Hematopoietic multipotent progenitor cell treated with erythropoietin and hydrocortisone succinate and interleukin-3 and kit ligand, for 8 days (in vitro differentiated cells): Measurements from ENCODE around the gene GALNT2.
A peak's percentile ranks its signal among the peaks of the same experiment; 100 is the strongest.

Experiments used
- DNase-seq: peaks from one replicate; pipeline ENCODE4 v3.0.0-alpha.2; 2015

The GALNT2 gene

DNA sequence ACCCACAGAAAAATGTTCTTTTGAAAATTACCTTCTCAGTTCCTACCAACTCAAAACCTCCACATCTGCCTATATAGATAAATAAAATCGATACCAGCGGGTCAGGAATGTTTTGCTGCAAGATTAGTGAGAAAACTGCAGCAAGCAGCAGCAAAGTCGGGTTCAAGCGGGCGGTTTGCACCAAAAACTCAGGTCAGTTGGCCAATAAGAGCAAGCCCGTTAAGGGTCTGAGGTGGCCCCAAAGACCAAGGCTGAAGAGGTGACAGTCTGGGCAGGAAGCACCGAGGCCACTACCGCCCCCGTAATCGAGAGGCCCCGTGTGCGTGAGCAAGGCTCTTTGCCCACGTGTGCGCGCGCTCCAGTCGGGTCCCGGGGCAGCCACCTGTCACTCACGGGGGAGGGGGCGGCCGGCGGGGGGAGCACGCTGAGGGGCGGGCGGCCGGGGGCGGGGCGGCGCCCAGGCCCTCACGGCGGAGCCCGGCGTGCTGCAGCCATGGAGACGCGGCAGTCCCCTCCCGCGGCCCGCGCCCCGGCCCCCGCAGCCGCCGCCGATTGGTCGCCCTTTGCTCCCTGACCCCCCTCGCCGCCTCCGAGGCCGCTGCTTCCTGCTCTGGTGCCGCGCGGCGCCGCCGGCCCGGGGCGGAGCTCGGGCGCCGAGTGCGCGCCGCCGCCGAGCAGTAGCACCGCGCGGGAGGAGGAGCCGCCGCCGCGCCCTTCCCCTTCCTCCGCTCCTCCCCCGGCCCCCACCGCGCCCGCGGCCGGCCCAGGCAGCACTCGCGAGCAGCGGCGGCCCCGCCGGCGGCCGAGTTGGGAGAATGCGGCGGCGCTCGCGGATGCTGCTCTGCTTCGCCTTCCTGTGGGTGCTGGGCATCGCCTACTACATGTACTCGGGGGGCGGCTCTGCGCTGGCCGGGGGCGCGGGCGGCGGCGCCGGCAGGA, at the start of gene GALNT2:
Gene GALNT2 (plus strand): TSS at position 773 of the 939 bp plus-strand sequence. CDS start 43 bp downstream, at position 816.
- peak; percentile 91 for DNase-seq

- DNase-seq: no peak
These were observed 46.6 kb upstream of the GALNT2 start for GRCh38 chr1:230020451-230020850.

- no peak for DNase-seq
These were observed 44.2 kb upstream of the GALNT2 start for GRCh38 chr1:230022666-230023380.

- no peak for DNase-seq
These were observed 41.4 kb upstream of the GALNT2 start for GRCh38 chr1:230025686-230026085.

DNA sequence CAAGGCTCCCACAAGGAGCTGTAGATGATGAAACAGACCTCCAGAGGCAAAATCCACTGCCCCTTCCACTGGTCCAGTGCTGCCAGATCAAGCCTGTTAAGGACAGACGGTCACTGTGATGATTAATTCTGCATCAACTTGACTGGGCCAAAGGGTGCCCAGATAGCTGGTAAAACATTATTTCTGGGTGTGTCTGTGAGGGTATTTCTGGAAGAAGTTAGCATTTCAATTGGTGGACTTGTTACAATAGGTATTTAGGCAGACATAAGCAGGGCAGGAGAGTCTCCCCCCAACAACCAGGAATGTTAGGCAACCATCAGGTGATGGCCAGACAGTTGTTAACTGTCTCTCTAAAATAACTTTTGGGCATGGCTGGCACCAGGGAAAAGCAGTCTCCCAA, 40.9 kb upstream of the GALNT2 start:
- DNase-seq: no peak

DNA sequence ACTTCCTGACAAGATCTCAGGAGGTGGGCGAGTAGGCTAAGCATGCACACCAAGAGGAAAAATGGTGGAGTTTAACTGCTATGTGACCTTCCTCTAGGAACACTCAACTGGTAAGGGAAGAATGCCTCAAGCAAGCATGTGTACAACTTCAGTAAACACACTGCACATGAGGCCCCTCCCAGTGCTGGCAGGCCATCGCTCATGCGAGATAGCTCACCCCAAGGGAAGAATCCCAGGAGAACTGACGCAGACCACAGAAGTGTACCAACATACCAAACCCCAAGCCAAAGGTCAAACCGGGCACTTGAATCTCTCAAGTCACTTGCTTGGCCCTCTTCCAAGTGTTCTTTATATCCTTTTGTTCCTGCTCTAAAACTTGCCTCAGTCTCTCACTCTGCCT, 40.5 kb upstream of the GALNT2 start:
- no peak for DNase-seq

- DNase-seq: no peak
These were observed 38.3 kb upstream of the GALNT2 start for GRCh38 chr1:230028602-230029223.

DNA sequence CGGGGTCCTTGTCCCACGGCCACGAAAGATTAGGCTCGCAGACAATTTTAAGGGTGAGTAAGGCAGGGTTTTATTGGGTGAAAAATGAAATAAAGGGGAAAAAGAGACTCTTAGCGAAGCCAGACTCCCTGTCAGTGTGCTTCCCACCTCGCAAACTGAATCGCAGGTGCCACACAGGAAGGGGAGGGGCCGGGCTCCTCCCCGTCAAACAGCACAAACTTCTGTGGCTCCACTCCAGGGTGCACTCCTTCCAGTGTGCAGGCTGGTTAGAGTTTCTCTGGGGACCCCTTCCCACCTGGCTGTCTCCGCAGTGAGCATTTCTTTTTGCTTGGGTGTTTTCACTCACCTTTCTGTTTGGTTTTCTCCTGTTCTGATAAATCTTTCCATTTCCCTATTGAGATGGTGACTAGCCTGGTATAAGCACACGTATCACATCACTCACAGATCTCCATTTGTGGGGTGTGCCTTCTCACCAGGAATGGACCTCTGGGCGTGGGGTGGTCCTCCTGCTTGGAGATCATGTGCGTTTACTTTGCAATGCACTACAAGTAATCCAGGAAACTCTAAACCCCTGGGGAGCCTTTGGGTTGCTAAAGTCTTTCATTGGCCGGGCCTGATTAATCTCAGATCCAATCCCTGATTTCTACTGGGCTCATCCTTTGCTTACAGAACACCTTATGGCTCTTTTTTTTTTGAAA, 37.6 kb upstream of the GALNT2 start:
- DNase-seq: no peak

DNA sequence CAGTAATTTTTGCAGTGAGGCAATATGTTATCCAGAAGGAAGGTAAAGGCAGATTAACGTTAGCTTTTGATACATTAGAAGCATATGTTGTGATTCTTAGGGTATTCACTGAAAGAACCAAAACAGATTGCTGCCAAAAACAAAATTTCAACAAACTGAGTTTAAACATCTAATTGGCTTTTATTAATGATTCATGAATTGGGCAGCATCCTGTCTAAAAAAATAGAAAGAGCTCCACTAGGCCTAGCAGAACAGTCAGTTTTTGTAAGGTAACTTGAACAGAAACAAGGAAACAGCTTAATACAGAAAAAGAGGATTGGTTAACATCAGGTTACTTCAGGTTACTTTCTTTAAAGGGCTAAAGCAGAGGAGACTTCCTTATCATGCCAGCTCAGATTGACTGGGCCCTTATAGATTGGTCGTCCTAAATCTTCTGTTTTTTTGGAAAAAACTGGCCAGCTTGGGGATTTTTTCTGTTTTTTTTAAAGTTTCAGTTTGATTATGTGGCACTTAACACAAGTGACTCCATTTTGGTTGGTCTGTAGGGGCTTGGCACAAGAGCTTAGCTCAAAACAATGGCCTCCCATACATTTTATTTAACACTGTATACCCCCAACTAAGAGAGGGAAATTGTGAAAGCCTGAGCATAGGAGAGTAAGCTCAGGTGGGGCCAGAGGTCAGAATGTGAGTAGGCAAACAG, 36.8 kb upstream of the GALNT2 start:
- DNase-seq: peak; percentile 6

- DNase-seq: no peak
These were observed 35.9 kb upstream of the GALNT2 start for GRCh38 chr1:230031131-230031530.

DNA sequence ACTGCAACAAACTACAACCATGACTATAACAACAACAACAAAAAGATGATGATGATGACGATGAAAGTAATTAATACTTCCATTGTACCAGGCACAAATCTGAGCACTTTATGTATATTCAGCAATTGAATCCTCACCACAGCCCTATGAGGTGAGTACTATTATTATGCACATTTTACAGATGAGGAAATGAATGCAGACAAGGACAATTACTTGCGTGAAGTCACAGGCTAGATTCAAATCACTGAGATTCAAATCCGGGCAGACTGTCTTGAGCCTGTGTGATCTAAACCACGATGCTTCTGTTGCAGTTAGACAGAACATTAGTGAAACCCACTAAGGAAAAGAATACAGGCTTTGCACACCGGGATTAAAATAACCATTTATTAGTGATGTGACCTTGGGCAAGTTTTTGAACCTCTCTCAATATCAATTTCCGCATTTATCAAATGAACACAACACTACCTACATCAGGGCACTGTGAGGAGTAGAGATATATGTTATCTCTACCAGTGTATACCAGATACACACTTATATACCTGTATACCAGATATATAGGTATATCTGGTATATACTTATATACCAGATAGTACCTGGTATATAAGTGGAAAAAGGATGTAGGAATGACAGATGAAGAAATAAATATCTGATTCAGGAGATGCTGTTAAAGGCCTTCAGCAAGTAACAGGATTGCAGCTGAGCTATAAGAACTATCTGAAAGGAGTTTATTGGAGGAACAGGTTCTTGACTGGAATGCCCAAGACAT, 34.3 kb upstream of the GALNT2 start:
- no peak for DNase-seq

DNA sequence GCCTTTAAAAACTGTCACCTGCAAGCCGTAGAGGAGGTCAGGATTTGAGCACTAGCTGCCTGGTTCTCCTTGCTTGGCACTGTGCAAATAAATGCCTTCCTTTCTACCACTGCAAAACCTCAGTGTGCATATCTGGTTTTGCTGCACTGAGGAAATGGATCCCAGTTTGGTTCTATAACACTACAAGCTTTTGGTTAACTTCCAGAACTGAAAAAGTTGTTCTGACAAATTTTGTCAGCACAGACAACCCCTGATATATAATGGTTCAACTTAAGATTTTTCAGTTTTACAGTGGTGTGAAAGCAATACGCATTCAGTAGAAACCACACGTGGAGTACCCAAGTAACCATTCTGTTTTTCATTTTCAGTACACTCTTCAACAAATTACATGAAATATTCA, 29.8 kb upstream of the GALNT2 start:
- DNase-seq: no peak

DNA sequence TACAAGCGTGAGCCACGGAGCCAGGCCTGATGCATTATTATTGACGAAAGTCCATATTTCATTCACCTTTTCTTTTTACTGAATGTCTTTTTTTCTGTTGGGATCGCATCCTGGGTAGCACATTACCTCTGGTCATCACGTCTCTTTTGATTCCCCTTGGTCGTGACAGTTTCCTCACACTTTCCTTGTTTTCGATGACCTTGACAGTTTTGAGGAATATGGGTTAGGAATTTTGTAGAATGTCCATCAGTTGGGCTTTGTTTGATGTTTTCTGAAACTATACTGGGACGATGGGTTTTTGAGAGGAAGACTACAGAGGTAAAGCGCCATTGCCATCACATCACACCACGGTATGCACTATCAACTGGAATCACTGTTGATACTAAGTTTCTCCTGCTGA, 26.6 kb upstream of the GALNT2 start:
- DNase-seq: no peak

GRCh38 chr1:230043081-230043480, 24.0 kb upstream of the GALNT2 start:
- no peak for DNase-seq

DNA sequence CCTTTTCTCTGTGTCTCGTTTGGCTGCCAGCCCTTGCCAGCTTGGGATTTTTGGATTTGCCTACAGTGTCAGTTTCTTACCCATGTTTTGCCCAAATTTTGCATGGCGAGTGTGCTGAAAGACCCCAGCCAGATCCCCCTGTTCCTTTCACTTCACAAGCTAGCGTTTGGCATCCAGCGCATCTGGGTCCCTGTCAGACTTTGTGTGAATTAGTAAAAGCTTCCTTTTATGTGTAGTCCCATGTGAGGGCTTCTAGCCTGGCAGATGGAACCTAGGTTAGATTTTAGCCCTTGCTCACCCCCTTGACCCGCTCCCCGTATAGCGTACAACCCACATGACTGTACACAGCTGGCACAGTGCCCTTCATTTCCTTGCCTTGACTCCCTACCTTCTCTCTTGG, 22.3 kb upstream of the GALNT2 start:
- no peak for DNase-seq

- no peak for DNase-seq
These were observed 19.7 kb upstream of the GALNT2 start for GRCh38 chr1:230047114-230047865.

GRCh38 chr1:230048322-230048721, 18.7 kb upstream of the GALNT2 start:
- DNase-seq: no peak

DNA sequence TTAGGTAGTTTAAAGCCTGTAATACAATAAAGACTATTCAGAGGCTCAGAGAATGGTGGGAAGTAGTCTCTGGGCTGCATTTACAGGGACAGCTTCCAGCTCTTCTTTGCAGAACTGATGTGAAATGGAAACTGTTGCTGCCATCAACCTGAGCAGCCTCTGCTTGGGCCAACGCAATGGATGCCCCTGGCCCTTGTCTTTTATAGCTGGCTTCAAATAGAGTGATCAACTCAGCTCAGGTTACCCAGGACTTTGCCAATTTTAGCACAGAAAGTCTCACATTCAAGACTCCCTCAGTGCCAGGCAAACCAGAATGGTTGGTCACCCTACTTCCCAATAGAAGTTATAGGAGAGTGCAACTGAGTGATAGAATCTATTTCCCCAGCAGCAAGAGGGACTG, 18.1 kb upstream of the GALNT2 start:
- no peak for DNase-seq

GRCh38 chr1:230049731-230050130, 17.3 kb upstream of the GALNT2 start:
- DNase-seq: no peak

GRCh38 chr1:230050973-230051735, 15.9 kb upstream of the GALNT2 start:
- DNase-seq: no peak
